GM12878 (cell line): ENCODE measurements around the gene TUBD1. TPM values are rescaled to one million over a fixed set of nuclear protein-coding genes. Genes with fewer than 3 reads are reported as not detected.

Experiments used
- CBFB ChIP-seq: IDR thresholded peaks from 2 replicates; pipeline ENCODE4 v1.6.1; 2016; ENCODE audit warnings: antibody characterized with exemption, low read depth
- CHD2 ChIP-seq: IDR thresholded peaks from 2 replicates; pipeline ENCODE4 v1.6.1; 2011; ENCODE audit warnings: low read depth, low read length, improper control_type of control experiment, borderline replicate concordance
- EED ChIP-seq: sonication (generic); IDR thresholded peaks from 2 replicates; pipeline ENCODE4 v1.6.1; 2016; ENCODE audit warnings: antibody characterized with exemption, low read depth
- GABPA ChIP-seq: IDR thresholded peaks from 2 replicates; pipeline ENCODE4 v1.6.1; 2014; ENCODE audit warnings: antibody characterized with exemption, low read depth, mild to moderate bottlenecking, inconsistent platforms
- IKZF2 ChIP-seq, 2 experiments: fragments of 450-650 bp; IDR thresholded peaks; 2 replicates each; pipeline ENCODE4 v1.6.1; 2017; ENCODE audit warnings: mild to moderate bottlenecking in 2 of 2, moderate library complexity in 2 of 2
- JUNB ChIP-seq: IDR thresholded peaks from 2 replicates; pipeline ENCODE4 v1.6.1; 2016; ENCODE audit warnings: antibody characterized with exemption, mild to moderate bottlenecking
- KLF5 ChIP-seq: fragments of 450-650 bp; IDR thresholded peaks from 2 replicates; pipeline ENCODE4 v1.6.1; 2014; ENCODE audit warnings: mild to moderate bottlenecking; ENCODE audit not compliant: partially characterized antibody
- MTA3 ChIP-seq: IDR thresholded peaks from 2 replicates; pipeline ENCODE4 v1.6.1; 2012; ENCODE audit warnings: low read length, inconsistent platforms, borderline replicate concordance
- TBL1XR1 ChIP-seq: IDR thresholded peaks from 2 replicates; pipeline ENCODE4 v1.6.1; 2012; ENCODE audit warnings: low read depth, low read length, improper control_type of control experiment
- ZBTB11 ChIP-seq: fragments of 450-650 bp; formaldehyde crosslinking; IDR thresholded peaks from 2 replicates; pipeline ENCODE4 v1.5.0; 2022; ENCODE audit warnings: mild to moderate bottlenecking, missing genetic modification characterization
- ZBTB40 ChIP-seq: fragments of 450-650 bp; IDR thresholded peaks from 2 replicates; pipeline ENCODE4 v1.6.1; 2016; ENCODE audit warnings: mild to moderate bottlenecking, moderate library complexity, borderline replicate concordance
- ZNF592 ChIP-seq: fragments of 450-650 bp; IDR thresholded peaks from 2 replicates; pipeline ENCODE4 v1.6.1; 2017; ENCODE audit warnings: mild to moderate bottlenecking, moderate library complexity
- polyA plus RNA-seq, 11 experiments: library from polyadenylated mRNA; depleted of rRNA in 4 of 11; unstranded in 6 of 11; stranded (reverse) in 5 of 11; fragments of >200 nt; fragmentation: Nextera tagmentation in 4 of 11; fragmentation: Illumina TruSeq in 1 of 11; extraction: Ambion mirVana in 4 of 11; extraction: Trizol in 1 of 11; gene quantifications; 1 replicate in 1 of 11; 2 replicates in 10 of 11; pipeline versions ENCODE4 v1.2.1 to v1.2.3, GENCODE V29; 2011 to 2016; ENCODE audit warnings: inconsistent platforms in 2 of 11, missing spikeins in 2 of 11, low read depth in 1 of 11
- total RNA-seq, 4 experiments: library from RNA; depleted of rRNA in 3 of 4; stranded (reverse); fragments of >200 nt in 3 of 4; fragmentation: Illumina TruSeq in 1 of 4; extraction: Trizol in 1 of 4; gene quantifications; 2 replicates each; pipeline versions ENCODE4 v1.2.1 to v1.2.3, GENCODE V29; 2013 to 2021
- TF ChIP-seq, protein P1 (sequence below): fragments of 450-650 bp; conservative IDR thresholded peaks from 2 replicates; pipeline ENCODE4 v1.6.1; 2017; ENCODE audit warnings: mild to moderate bottlenecking, moderate library complexity

The TUBD1 gene
- total and polyA plus RNA-seq, 10 of the 15 experiments (the other 5 are each of a cell fraction or from before 2014, with no cell fraction given) = 5.3 to 10.8 (median 8.3) TPM

- TF ChIP-seq ZBTB40 (no peak), CHD2 (no peak), EED (peak; percentile 75), IKZF2 (IDR thresholded peaks at IDR 0.05) (peak; percentile 77 to 94), ZNF592 (no peak), ZBTB11 (no peak), JUNB (peak; percentile 58), GABPA (no peak), TBL1XR1 (0 out of 2 replicates have a peak, but pooled peaks have one; percentile 11), CBFB (no peak; the same call in 1 of the 2 replicates), MTA3 (0 out of 2 replicates have a peak, but pooled peaks have one; percentile 11), KLF5 (no peak)
- TF ChIP-seq, protein P1, sequence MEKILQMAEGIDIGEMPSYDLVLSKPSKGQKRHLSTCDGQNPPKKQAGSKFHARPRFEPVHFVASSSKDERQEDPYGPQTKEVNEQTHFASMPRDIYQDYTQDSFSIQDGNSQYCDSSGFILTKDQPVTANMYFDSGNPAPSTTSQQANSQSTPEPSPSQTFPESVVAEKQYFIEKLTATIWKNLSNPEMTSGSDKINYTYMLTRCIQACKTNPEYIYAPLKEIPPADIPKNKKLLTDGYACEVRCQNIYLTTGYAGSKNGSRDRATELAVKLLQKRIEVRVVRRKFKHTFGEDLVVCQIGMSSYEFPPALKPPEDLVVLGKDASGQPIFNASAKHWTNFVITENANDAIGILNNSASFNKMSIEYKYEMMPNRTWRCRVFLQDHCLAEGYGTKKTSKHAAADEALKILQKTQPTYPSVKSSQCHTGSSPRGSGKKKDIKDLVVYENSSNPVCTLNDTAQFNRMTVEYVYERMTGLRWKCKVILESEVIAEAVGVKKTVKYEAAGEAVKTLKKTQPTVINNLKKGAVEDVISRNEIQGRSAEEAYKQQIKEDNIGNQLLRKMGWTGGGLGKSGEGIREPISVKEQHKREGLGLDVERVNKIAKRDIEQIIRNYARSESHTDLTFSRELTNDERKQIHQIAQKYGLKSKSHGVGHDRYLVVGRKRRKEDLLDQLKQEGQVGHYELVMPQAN = no peak
Measured at GRCh38 chr17:59846394-59847165, 46.2 kb downstream of the TUBD1 start (continued).
